Skeletal muscle tissue (tissue), 4 donors: ENCODE results near the gene NCOR1. TPM values are rescaled to one million over a fixed set of nuclear protein-coding genes. Genes with fewer than 3 reads are reported as not detected.
"Not testable (repeated sequence)": the region's sequence is repeated elsewhere in the genome, so short reads cannot be mapped to it uniquely, and the experiment has no call there.

Experiments
- H3K27ac ChIP-seq: one replicate; pipeline ENCODE4 v1.7.0; 2013; ENCODE audit warnings: mild to moderate bottlenecking, low read depth, low read length, inconsistent platforms
- H3K27me3 ChIP-seq, 3 donors: one replicate each; pipeline ENCODE4 v1.7.0; 2013; ENCODE audit warnings: low read length in 3 of 3; ENCODE audit not compliant: control insufficient read depth in 3 of 3, insufficient read depth in 3 of 3
- H3K36me3 ChIP-seq, 3 donors: one replicate each; pipeline ENCODE4 v1.7.0; 2013; ENCODE audit warnings: low read length in 3 of 3; ENCODE audit not compliant: control insufficient read depth in 3 of 3, insufficient read depth in 3 of 3
- H3K4me1 ChIP-seq, 3 donors: one replicate each; pipeline ENCODE4 v1.7.0; 2013; ENCODE audit warnings: low read length in 3 of 3, mild to moderate bottlenecking in 3 of 3; ENCODE audit not compliant: control insufficient read depth in 3 of 3, insufficient read depth in 3 of 3
- H3K4me3 ChIP-seq, 3 donors: one replicate each; pipeline ENCODE4 v1.7.0; 2013; ENCODE audit warnings: low read length in 3 of 3
- H3K9ac ChIP-seq, 3 donors: one replicate each; pipeline ENCODE4 v1.7.0; 2013; ENCODE audit warnings: low read length in 3 of 3, mild to moderate bottlenecking in 3 of 3, moderate library complexity in 2 of 3, low read depth in 1 of 3
- H3K9me3 ChIP-seq, 3 donors: one replicate each; pipeline ENCODE4 v1.7.0; 2013; ENCODE audit warnings: low read length in 3 of 3; ENCODE audit not compliant: control insufficient read depth in 3 of 3
- total RNA-seq: library from RNA; depleted of rRNA; stranded (reverse); fragments of >200 nt; gene quantifications from one replicate; pipeline ENCODE4 v1.2.3, GENCODE V29; 2014
- donor health status: Osteomylitis.

Gene NCOR1
- total RNA-seq, 1 donor from 2014 or later, result 50.1 TPM

DNA sequence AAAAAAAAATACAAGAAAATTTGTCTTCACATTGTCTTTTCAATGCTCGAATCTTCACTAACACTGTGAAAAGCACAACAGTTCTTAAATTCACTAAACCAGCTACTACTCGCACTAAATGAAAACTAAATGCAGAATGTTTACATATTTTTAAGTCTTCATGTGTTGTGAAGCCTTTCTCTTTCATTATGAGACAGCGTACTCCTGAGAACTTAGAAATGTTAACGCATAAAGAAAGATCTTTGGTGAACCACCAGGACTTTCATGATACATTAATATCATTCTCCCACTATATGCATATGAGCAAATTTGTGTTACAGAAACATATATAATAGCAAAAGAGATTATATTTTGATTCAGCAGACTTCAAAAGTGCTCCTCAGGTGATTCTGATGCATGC, 48.6 kb downstream of the NCOR1 start:
- H3K4me3 ChIP-seq, H3K9ac ChIP-seq, H3K27me3 ChIP-seq, H3K4me1 ChIP-seq, H3K9me3 ChIP-seq, H3K27ac ChIP-seq, H3K36me3 ChIP-seq: not testable (repeated sequence)

DNA sequence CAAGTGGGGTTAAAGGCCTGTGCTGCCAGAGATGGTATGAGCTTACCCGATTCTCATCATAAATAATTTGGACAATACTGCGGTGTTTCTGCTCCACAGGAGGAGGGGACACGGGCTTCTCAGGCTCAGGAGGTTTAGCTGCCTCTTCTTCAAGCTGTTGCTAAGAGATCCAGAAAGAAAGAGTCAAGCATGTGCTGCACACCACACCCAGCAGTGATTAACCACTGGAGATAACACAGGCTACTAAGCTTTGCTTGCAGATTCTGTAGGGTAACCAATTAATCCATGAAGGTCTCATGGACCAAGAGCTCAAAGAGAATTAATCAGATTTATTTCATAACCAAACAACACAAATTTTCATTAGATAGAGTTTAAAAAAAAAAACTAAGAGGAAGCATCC, 56.6 kb downstream of the NCOR1 start:
- H3K4me3 ChIP-seq, result no peak overlapping the region
- H3K9me3 ChIP-seq, result no peaks in the 10 kb centered on the region
- peaks cover 5 to 16% (median 11%) of the 10 kb centered on the region in 3 donors for H3K36me3 ChIP-seq
- H3K9ac ChIP-seq, result no peak overlapping the region
- H3K4me1 ChIP-seq, result no peaks in the 10 kb centered on the region
- H3K27me3 ChIP-seq, result no peaks in the 10 kb centered on the region
- H3K27ac ChIP-seq, result no peak overlapping the region

DNA sequence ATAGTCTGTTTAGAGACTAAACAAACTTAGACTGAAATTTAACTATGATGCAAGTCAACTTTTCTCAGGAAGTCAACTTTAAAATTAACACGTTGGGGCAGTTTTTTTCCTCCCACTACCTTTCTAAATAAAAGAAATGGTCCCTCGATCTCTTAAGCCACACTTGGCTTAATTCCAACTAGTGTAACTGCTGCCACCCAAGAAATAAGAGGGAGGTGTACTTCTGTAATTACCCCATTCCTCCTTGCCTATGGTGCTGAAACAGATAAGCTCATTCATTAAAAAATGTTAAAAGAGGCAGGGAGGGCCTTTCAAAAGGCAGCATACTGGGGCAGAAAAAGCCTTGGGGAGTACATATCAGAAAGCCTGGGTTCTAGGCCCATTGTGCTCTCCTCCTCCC, 59.8 kb downstream of the NCOR1 start:
- H3K36me3 ChIP-seq, result peaks cover 10 to 24% (median 23%) of the 10 kb centered on the region in 3 donors
- H3K27me3 ChIP-seq, result no peaks in the 10 kb centered on the region
- H3K4me3 ChIP-seq, result no peak overlapping the region
- no peak overlapping the region for H3K27ac ChIP-seq
- no peaks in the 10 kb centered on the region for H3K9me3 ChIP-seq
- H3K4me1 ChIP-seq, result no peaks in the 10 kb centered on the region
- H3K9ac ChIP-seq, result no peak overlapping the region

DNA sequence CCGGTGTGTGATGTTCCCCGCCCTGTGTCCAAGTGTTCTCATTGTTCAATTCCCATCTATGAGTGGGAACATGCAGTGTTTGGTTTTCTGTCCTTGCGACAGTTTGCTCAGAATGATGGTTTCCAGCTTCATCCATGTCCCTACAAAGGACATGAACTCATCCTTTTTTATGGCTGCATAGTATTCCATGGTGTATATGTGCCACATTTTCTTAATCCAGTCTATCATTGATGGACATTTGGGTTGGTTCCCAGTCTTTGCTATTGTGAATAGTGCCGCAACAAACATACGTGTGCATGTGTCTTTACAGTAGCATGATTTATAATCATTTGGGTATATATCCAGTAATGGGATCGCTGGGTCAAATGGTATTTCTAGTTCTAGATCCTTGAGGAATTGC, 63.0 kb downstream of the NCOR1 start:
- not testable (repeated sequence) for H3K4me1 ChIP-seq, H3K9ac ChIP-seq, H3K4me3 ChIP-seq, H3K27me3 ChIP-seq, H3K27ac ChIP-seq, H3K9me3 ChIP-seq
- peaks cover 5 to 35% (median 29%) of the 10 kb centered on the region in 3 donors for H3K36me3 ChIP-seq

DNA sequence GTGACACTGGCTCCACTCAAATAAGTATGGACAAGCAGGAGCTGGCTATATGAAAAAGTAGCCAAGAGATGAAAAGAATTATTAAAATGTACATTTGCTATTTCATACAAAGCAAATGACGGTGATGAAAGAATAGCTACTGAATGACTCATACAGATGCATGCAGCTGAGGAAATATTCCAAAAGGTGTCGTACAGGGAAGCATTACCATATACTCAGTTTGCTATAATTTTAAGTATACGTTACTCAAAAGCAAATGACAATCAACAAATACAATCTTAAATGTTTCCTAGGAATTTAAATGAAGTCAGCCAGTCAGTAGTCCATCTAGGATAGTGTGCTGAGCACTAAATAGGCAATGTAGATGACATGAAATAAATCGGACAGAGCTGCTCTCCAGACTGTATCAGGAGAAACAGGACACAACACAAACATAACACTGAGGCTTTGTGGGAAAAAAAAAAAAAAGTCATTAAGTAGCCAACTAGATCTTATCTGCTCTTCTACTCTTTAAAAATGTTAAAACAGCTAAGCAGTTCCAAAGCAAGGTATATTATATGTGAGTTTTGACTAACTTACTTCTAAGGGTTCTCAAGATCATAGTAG, 65.0 kb downstream of the NCOR1 start:
- no peaks in the 10 kb centered on the region for H3K9me3 ChIP-seq
- H3K27me3 ChIP-seq, result no peaks in the 10 kb centered on the region
- no peak overlapping the region for H3K27ac ChIP-seq
- no peaks in the 10 kb centered on the region for H3K4me1 ChIP-seq
- no peak overlapping the region for H3K4me3 ChIP-seq
- H3K9ac ChIP-seq, result no peak overlapping the region
- H3K36me3 ChIP-seq, result peaks cover 5 to 38% (median 21%) of the 10 kb centered on the region in 3 donors

DNA sequence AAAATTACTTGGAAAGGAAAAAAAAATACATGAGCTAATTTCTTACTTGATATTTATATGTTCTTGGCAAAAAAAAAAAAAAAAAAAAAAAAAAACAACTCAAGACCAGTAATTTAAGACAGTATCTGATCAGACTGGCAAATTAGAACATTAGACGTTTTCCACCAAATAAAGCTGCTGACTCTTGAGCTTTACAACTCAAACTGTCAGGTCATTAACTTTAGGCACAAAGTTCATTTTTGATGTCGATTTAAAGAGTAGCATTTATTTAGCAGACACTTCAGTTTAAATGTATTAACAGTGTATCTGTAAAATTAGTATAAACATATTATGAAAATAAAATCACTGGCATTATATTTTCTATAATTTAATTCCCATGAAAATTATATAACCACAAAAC, 66.7 kb downstream of the NCOR1 start:
- peaks cover 5 to 37% (median 22%) of the 10 kb centered on the region in 3 donors for H3K36me3 ChIP-seq
- H3K4me3 ChIP-seq, result no peak overlapping the region

DNA sequence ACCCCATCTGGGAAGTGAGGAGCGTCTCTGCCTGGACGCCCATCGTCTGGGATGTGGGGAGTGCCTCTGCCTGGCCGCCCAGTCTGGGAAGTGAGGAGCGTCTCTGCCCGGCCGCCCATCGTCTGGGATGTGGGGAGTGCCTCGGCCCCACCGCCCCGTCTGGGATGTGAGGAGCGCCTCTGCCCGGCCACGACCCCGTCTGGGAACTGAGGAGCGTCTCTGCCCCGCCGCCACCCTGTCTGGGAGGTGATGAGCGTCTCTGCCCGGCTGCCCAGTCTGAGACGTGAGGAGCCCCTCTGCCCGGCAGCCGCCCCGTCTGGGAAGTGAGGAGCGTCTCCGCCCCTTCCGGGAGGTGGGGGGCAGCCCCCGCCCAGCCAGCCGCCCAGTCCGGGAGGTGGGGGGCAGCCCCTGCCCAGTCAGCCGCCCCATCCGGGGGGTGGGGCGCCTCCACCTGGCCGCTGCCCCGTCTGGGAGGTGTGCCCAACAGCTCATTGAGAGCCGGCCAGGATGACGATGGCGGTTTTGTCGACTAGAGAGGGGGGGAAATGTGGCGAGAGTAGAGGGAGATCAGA, 69.9 kb downstream of the NCOR1 start:
- not testable (repeated sequence) for H3K27ac ChIP-seq, H3K4me3 ChIP-seq, H3K27me3 ChIP-seq, H3K9me3 ChIP-seq, H3K9ac ChIP-seq, H3K4me1 ChIP-seq
- peaks cover 4 to 36% (median 34%) of the 10 kb centered on the region in 3 donors for H3K36me3 ChIP-seq

More for the DNA sequence above, 66.7 kb downstream of the NCOR1 start:
- Histone ChIP-seq H3K9me3 (no peaks in the 10 kb centered on the region), H3K4me1 (no peaks in the 10 kb centered on the region), H3K9ac (no peak overlapping the region), H3K27me3 (no peaks in the 10 kb centered on the region), H3K27ac (no peak overlapping the region)

DNA sequence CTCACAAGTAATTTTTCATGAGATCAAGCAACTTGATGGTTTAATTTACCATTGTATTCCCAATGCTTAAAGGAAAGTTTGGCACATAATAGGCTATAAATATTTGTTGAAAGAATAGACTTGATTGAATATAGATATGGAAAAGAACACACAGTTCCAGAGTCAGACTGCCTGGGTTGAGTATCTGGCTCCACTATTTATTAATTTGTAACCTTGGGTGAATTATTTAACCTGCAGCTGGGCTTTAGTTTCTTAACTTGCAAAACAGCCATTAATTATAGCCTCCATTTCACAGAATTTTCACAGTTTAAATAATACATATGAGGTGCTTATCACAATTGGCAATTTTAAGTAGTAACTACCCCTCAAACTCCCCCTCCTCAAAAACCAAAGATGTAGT, 73.6 kb downstream of the NCOR1 start:
- Histone ChIP-seq H3K9ac (no peak overlapping the region), H3K36me3 (peaks cover 6 to 36% (median 23%) of the 10 kb centered on the region in 3 donors), H3K27ac (no peak overlapping the region)

DNA sequence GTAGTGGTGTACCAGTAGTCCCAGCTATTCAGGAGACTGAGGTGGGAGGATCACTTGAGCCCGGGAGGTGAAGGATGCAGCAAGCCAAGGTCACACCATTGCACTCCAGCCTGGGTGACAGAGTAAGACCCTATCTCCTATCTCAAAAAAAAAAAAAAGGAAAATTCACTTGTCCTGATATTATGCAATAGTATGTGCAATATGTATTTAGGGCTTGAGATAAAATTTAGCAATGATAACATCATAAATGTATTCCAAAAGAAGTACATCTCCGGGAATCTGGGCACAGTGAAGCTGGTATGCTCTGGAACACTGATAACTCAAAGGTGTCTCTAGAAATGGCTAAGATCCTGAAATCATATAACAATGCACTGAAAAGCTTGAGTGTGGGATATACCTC, 74.5 kb downstream of the NCOR1 start:
- Histone ChIP-seq H3K4me3 (no peak overlapping the region), H3K27ac (no peak overlapping the region), H3K9ac (no peak overlapping the region), H3K36me3 (peaks cover 6 to 37% (median 26%) of the 10 kb centered on the region in 3 donors), H3K4me1 (no peaks in the 10 kb centered on the region), H3K9me3 (no peaks in the 10 kb centered on the region), H3K27me3 (no peaks in the 10 kb centered on the region)

More for the DNA sequence above, 73.6 kb downstream of the NCOR1 start:
- no peak overlapping the region for H3K4me3 ChIP-seq
- no peaks in the 10 kb centered on the region for H3K4me1 ChIP-seq
- H3K9me3 ChIP-seq, result no peaks in the 10 kb centered on the region
- H3K27me3 ChIP-seq, result no peaks in the 10 kb centered on the region

DNA sequence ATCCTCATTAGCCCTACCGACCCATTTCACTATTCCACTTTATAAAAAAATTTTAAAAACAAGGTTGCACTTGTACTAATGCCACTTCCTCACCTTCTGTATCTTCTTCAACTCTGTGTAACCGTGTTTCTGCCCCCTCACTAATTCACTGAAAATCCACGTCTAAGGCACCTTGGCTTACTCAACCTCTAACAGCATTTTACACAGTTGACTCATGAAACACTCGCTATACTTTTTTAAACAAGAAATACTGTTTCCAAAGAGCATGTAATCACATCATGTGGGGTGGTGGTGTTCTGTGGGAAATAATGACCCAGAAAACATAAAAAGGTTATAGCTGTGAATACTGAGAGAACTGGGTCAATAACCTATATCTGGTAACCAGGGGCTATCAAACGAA, 79.9 kb downstream of the NCOR1 start:
- Histone ChIP-seq H3K36me3 (peaks cover 5 to 32% (median 25%) of the 10 kb centered on the region in 3 donors), H3K9me3 (no peaks in the 10 kb centered on the region), H3K4me1 (no peaks in the 10 kb centered on the region), H3K9ac (no peak overlapping the region), H3K27ac (no peak overlapping the region), H3K4me3 (no peak overlapping the region), H3K27me3 (no peaks in the 10 kb centered on the region)
